Measurements from ENCODE around the gene RAPGEF1.
"Not testable (repeated sequence)": the region's sequence is repeated elsewhere in the genome, so short reads cannot be mapped to it uniquely, and the experiment has no call there.

The RAPGEF1 gene

GRCh38 chr9:131554087-131554842 is 185.6 kb downstream of the RAPGEF1 start:
- DNase-seq: no peak

- no peak for DNase-seq
These were observed 187.8 kb downstream of the RAPGEF1 start for GRCh38 chr9:131552030-131552429.

DNA sequence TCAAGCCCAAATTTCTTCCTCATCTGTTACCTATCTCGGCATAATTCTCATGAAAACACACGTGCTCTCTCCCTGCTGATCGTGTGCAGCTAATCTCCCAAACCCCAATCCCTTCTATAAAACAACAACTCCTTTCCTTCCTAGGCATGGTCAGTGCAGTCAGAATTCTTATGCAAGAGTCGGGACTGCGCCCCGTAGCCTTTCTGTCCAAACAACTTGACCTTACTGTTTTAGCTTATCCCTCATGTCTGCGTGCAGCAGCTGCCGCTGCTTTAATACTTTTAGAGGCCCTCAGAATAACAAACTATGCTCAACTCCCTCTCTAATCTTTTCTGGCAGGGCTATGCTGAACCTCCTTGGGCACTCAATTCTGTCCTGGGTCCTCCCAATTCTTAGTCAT is 189.4 kb downstream of the RAPGEF1 start:
- not testable (repeated sequence) for DNase-seq

DNA sequence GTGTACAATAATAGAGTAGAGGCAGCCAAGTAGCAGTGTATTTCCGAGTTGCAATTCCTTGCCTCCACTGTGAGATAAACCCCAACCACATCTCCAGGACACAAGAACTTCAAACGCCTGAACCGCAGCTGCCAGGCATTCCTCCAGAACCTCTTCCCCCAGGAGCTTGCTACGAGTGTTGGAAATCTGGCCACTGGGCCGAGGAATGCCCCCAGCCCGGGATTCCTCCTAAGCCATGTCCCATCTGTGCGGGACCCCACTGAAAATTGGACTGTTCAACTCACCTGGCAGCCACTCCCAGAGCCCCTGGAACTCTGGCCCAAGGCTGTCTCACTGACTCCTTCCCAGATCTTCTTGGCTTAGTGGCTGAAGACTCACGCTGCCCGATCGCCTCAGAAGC is 190.7 kb downstream of the RAPGEF1 start:
- not testable (repeated sequence) for DNase-seq

DNA sequence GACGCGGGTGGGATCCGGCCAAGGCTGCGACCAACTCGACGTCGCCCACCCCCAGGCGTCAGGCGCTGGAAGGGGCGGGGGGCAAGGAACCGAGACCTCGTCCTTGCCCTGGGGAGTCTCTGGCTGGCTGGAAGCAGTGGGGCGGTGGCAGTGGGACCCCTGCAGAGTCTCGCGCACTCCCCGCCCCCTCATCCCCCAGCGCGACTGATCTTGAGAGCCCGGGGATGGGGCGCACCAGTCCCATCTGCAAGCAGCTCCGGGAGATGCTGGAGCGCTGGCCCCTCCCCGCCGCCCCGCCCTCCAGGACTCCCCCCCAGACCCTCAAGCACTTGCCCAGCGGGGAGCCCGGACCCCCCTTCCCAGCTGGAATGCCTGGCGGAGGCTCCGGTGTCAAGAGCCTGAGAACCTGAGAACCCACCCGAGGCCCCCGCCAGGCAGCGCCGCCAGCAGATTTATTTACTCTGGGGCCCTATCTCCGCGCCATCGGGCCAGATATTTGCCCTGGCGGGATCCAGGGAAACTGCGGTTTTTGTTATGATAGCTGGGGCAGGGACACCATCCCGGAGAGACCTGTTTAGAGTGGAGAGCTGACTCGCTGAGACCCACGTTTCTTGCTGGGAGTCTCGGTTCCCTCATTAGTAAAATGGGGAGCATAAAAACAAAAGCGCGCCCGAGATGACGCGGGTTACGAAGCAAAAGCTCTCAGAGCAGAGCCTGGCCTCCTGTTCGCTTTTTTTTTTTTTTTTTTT is 193.4 kb downstream of the RAPGEF1 start:
- DNase-seq: no peak

DNA sequence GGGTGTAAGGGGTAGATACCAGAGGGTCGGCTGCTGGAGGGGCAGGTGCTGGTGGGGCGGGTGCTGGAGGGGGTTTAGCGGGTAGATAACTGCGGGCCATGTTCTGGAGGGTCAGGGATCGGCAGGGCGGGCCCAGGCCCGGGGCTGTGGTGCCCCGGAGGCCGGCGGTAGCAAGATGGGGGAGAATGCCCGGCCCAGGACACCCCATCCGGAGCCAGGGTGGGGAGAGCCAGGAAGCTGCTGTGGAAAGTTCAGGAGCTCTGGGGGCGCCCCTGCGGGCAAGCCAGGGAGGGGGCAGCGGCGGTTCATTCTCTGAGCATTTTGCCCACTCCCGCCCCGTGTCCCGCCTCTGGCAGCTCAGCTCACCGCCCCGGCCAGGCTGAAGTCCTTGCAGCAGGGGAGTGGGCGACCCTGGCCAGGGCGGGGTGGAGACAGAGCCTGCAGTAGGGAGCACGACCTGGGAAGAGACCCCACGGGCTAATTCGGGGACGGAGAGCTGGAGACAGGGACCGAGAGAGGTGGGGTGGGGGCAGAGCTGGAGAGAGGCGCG is 194.0 kb downstream of the RAPGEF1 start:
- no peak for DNase-seq

DNA sequence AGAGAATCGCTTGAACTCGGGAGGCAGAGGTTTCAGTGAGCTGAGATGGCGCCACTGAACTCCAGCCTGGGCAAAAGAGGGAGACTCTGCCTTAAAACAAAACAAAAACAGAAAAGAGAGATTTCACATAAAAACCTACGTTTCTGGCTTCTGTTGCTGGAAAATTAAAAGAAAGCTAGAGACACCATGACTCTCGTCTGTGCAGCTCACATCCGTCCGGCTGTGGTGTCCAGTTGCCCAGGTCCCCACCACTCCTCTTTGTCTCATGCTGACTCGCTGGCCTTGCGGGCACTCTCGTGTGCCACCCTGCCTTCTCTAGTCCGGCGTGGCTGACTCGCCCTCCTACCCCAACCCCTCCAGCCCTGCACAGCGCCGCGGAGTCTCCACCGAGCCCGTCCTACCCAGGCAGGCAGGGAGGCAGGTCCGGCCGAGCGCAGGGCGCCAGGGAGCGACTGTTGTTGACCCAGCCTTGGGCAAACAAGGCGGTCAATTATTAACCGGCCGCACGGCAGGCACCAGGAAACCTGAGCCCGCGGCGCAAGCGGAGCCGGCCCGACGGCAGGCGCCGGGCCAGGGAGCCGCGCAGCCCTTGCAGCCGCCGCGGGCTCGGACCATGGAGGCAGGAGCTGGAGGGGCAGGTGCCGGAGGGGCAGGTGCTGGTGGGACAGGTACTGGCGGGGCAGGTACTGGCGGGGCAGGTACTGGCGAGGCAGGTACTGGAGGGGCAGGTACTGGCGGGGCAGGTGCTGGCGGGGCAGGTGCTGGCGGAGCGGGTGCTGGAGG is 194.7 kb downstream of the RAPGEF1 start, which contains the start of gene PRRT1B:
Gene PRRT1B (plus strand): TSS at position 521 of the 783 bp plus-strand sequence. CDS start 93 bp downstream, at position 614.
- no peak for DNase-seq

DNA sequence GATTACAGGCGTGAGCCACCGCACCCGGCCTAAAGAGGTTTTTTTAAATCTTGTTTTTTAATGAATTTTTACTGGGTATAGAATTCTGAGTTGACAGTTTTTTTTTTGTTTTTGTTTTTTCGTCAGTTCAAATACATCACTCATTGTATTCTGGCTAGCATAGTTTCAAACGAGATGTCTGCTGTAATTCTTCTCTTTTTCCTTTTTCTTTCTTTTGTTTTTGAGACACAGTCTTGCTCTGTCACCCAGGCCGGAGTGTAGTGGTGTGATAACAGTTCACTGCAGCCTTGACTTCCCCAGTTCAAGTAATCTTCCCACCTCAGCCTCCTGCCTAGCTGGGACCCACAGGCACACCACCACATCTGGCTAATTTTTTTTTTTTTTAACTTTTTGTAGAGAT is 196.7 kb downstream of the RAPGEF1 start:
- no peak for DNase-seq

- no peak for DNase-seq
These were observed 200.5 kb downstream of the RAPGEF1 start for GRCh38 chr9:131539223-131539923.

GRCh38 chr9:131537946-131538345 is 201.9 kb downstream of the RAPGEF1 start:
- no peak for DNase-seq

DNA sequence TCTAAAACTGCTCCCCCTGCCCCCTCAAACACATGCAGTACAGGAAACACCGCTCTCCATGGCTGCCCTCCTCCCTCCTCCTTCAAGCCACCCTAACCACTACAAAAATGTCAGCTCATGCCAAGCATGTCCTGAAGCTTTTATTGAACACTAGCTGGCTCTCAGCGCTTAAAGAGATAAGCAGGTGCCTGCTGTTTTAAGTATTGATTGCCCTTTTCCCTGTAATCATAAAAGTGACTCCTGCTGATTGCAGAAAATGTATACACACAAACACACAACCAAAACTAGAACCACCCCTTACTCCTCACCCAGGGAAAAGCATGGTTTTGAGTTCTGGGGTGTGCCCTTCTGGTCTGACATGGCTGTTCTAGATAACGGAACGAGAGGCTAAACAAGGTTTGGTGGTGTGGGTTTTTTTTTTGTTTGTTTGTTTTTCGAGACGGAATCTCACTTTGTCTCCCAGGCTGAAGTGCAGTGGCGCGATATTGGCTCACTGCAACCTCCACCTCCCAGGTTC is 205.1 kb downstream of the RAPGEF1 start:
- DNase-seq: no peak

GRCh38 chr9:131530920-131531832 is 208.7 kb downstream of the RAPGEF1 start, which contains the start of gene UCK1:
Gene UCK1 (minus strand): TSS chr9:131531263. CDS start chr9:131531174, 89 bp downstream.
- DNase-seq: peak; percentile 77

- DNase-seq: peak; percentile 17
These were observed 209.3 kb downstream of the RAPGEF1 start for GRCh38 chr9:131530546-131530919.

GRCh38 chr9:131529597-131530545 is 210.0 kb downstream of the RAPGEF1 start:
- no peak for DNase-seq

GRCh38 chr9:131528886-131529505 is 210.9 kb downstream of the RAPGEF1 start:
- no peak for DNase-seq

DNA sequence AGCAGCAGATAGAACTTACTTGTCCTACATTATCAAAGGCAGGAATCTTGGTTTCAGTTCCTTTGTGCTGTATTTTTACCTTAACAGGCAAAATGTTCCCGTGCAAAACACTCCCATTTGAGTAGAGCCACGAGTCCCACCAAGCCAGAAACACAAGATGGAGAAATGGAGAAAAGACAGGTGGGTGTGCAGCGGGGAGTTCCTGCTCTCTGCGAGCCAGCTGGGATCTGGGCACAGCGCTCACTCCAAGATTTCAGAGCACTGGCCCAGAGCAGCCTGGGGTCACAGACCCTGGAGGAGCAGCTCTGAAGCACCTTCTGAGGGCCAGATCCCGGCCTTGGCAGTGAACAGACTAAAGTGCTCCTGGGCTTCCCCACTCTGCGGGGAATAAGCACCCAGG is 211.7 kb downstream of the RAPGEF1 start:
- DNase-seq: no peak
